Neural crest cell (in vitro differentiated cells): ENCODE data around the gene GRM1. TPM values are rescaled to one million over a fixed set of nuclear protein-coding genes. Genes with fewer than 3 reads are reported as not detected.

Experiments used
- DNase-seq: peaks from one replicate; pipeline ENCODE4 v3.0.0; 2021; ENCODE audit warnings: low read depth, mixed read lengths, low spot score
- H3K27ac Mint-ChIP-seq: one replicate; pipeline ENCODE4 v1.8.0; 2021; ENCODE audit warnings: mild to moderate bottlenecking, mixed read lengths; ENCODE audit not compliant: unreplicated experiment
- H3K27me3 Mint-ChIP-seq: 2 replicates; pipeline ENCODE4 v1.8.0; 2021; ENCODE audit warnings: low read depth, mild to moderate bottlenecking, mixed read lengths
- H3K36me3 Mint-ChIP-seq: 2 replicates; pipeline ENCODE4 v1.8.0; 2021; ENCODE audit warnings: low read depth, mild to moderate bottlenecking, mixed read lengths
- H3K4me1 Mint-ChIP-seq: 2 replicates; pipeline ENCODE4 v1.8.0; 2021; ENCODE audit warnings: mixed read lengths
- H3K4me3 Mint-ChIP-seq: one replicate; pipeline ENCODE4 v1.8.0; 2021; ENCODE audit warnings: mild to moderate bottlenecking, mixed read lengths
- H3K9me3 Mint-ChIP-seq: 2 replicates; pipeline ENCODE4 v1.8.0; 2021; ENCODE audit warnings: mixed read lengths
- CTCF ChIP-seq: fragments of 200-600 bp; sonication (generic); conservative IDR thresholded peaks from 2 replicates; pipeline ENCODE4 v1.5.0; 2021; ENCODE audit warnings: antibody characterized with exemption, mild to moderate bottlenecking
- total RNA-seq: library from RNA; stranded (reverse); gene quantifications from 2 replicates; pipeline ENCODE4 v1.2.1, GENCODE V29; 2021

The GRM1 gene
- total RNA-seq, 1 donor from 2014 or later: 0.63 TPM

GRCh38 chr6:146352163-146352562, 323.3 kb downstream of the GRM1 start:
- H3K9me3 Mint-ChIP-seq: no peaks in the 10 kb centered on the region
- no peaks in the 10 kb centered on the region for H3K27me3 Mint-ChIP-seq
- H3K36me3 Mint-ChIP-seq: no peaks in the 10 kb centered on the region
- no peak overlapping the region for H3K4me3 Mint-ChIP-seq
- no peak for TF ChIP-seq CTCF
- no peaks in the 10 kb centered on the region for H3K4me1 Mint-ChIP-seq
- no peak for DNase-seq
- no peak overlapping the region for H3K27ac Mint-ChIP-seq

DNA sequence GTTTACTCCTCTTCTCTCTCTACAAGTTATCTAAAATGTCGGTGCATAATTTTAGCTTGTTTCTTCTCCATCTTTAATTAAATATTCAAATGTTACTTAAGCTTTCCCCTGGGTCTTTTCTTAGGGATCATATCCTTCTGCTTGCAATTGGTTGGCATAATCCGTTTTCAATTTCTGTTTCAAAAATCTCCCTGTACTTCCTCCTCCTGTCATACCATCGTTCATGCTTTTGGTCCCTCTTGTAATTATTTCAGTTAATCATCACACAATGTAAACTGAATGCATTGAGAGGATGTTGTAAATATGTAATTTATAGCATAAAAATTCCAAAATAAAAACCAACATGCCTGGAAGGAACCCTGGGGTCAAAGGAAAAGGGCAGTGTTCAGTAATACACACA, 325.6 kb downstream of the GRM1 start:
- Mint-ChIP-seq H3K9me3 (no peaks in the 10 kb centered on the region), H3K27ac (no peak overlapping the region), H3K36me3 (no peaks in the 10 kb centered on the region), H3K4me1 (no peaks in the 10 kb centered on the region), H3K27me3 (no peaks in the 10 kb centered on the region), H3K4me3 (no peak overlapping the region)
- TF ChIP-seq CTCF: no peak
- DNase-seq: no peak

GRCh38 chr6:146355521-146356100, 326.7 kb downstream of the GRM1 start:
- Mint-ChIP-seq H3K27ac (no peak overlapping the region), H3K27me3 (no peaks in the 10 kb centered on the region), H3K4me1 (no peaks in the 10 kb centered on the region), H3K36me3 (no peaks in the 10 kb centered on the region), H3K4me3 (no peak overlapping the region), H3K9me3 (no peaks in the 10 kb centered on the region)
- no peak for TF ChIP-seq CTCF
- no peak for DNase-seq

DNA sequence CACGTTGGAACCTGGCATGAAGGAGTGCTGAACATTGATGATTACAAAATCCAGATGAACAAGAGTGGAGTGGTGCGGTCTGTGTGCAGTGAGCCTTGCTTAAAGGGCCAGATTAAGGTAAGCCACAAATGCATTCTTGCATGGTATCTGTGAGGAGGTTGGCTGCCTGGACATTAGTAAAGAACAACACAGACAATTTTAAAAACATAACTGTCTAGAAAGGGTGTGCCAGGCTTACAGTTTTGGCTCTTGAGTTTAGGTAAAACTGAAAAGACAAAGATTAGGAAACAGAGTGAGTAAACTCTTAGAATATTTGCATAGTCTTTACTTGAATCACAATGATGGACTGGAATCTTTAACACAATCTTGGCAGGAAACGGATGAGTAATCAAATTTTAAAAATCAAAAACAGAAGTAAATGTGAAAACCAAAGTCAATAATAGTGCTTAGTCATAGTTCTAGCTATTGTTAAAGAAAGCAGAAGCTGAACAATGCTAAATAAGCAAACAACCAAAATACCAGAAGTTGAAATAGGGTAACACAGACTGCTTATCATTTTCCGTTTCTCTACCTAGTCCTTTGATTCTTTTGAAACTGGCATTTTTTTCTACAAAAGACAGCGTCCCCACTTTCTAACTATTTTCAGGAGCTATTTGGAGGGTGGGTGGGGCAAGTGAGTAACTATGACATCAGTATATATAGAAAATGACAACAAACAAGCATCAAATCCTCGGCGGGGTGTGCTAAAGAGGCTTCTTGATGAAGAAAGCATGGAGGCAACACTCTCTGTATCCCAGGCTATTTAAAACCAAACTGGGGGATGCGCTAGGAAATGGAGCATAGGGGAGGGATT, 328.9 kb downstream of the GRM1 start:
- Mint-ChIP-seq H3K36me3 (no peaks in the 10 kb centered on the region), H3K9me3 (no peaks in the 10 kb centered on the region), H3K27ac (no peak overlapping the region), H3K4me3 (no peak overlapping the region), H3K27me3 (no peaks in the 10 kb centered on the region), H3K4me1 (no peaks in the 10 kb centered on the region)
- no peak for TF ChIP-seq CTCF
- DNase-seq: no peak

DNA sequence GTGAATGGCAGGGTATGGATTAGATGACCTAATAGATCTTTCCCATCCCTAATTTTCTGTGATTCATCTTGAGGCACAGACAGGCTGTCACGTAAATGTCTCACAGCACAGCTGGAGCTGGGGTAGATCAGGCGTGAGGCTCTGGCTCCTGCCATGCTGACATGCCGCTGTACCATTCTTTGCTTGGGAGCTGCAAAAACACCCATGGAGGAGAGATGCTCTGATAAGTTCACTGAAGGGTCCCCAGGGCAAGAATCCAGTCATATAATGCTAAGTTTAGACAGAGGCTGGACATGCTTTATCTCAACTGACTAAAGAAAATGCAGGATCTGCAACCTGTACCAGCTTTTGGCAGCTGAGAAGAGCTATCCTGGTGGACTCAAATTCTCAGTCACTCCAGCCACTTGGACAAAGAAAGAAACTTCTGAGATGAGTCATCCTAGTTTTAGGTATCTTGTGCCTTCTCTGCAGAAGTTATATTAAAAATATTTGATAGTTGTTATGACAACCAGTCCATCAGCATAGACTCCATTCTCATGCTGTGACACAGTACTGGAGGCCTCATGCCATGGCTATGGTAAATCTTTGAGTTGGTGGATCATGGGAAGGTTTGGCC, 329.7 kb downstream of the GRM1 start:
- H3K4me3 Mint-ChIP-seq: no peak overlapping the region
- H3K36me3 Mint-ChIP-seq: no peaks in the 10 kb centered on the region
- H3K27me3 Mint-ChIP-seq: no peaks in the 10 kb centered on the region
- no peaks in the 10 kb centered on the region for H3K9me3 Mint-ChIP-seq
- no peaks in the 10 kb centered on the region for H3K4me1 Mint-ChIP-seq
- no peak overlapping the region for H3K27ac Mint-ChIP-seq
- no peak for TF ChIP-seq CTCF
- no peak for DNase-seq
